ENCODE measurements around the gene CDH9.

Gene CDH9

DNA sequence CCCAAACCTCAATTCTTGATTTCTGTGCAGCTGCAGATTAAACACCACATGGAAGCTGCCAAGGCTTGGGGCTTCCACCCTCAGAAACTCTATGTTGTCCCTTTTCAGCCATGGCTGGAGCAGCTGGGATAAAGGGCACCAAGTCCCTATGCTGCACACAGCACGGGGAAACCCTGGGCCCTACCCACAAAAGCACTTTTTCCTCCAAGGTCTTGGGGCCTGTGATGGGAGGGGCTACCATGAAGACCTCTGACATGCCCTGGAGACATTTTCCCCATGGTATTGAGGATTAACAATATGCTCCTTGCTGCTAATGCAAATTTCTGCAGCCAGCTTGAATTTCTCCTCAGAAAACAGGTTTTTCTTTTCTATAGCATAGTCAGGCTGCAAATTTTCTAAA, 41.8 kb upstream of the CDH9 start:
- H3K36me3 ChIP-seq (ENCODE audit: control insufficient read depth, low read length), result no peaks in the 10 kb centered on the region
- no peaks in the 10 kb centered on the region for H3K4me1 ChIP-seq (ENCODE audit: control insufficient read depth, low read length)
- no peaks in the 10 kb centered on the region for H3K9me2 ChIP-seq (replicated peaks; ENCODE audit: control insufficient read depth, low read length)
- no peak overlapping the region for H3K27ac ChIP-seq (ENCODE audit: low read depth, low read length)
- H3K79me2 ChIP-seq (ENCODE audit: control insufficient read depth, low read length), result no peaks in the 10 kb centered on the region
- TF ChIP-seq, protein P1, sequence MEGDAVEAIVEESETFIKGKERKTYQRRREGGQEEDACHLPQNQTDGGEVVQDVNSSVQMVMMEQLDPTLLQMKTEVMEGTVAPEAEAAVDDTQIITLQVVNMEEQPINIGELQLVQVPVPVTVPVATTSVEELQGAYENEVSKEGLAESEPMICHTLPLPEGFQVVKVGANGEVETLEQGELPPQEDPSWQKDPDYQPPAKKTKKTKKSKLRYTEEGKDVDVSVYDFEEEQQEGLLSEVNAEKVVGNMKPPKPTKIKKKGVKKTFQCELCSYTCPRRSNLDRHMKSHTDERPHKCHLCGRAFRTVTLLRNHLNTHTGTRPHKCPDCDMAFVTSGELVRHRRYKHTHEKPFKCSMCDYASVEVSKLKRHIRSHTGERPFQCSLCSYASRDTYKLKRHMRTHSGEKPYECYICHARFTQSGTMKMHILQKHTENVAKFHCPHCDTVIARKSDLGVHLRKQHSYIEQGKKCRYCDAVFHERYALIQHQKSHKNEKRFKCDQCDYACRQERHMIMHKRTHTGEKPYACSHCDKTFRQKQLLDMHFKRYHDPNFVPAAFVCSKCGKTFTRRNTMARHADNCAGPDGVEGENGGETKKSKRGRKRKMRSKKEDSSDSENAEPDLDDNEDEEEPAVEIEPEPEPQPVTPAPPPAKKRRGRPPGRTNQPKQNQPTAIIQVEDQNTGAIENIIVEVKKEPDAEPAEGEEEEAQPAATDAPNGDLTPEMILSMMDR (IDR thresholded peaks at IDR 0.05; ENCODE audit: low read depth, low read length, poor library complexity, severe bottlenecking), result no peak
- no peak for TF ChIP-seq EZH2phosphoT487 (IDR thresholded peaks at IDR 0.05; ENCODE audit: borderline replicate concordance, low read length)
- H3K4me2 ChIP-seq (ENCODE audit: low read length), result no peak overlapping the region
- no peaks in the 10 kb centered on the region for H3K9me3 ChIP-seq (ENCODE audit: control insufficient read depth, insufficient read depth, low read length)
- H3K27me3 ChIP-seq (ENCODE audit: control insufficient read depth, low read length), result no peaks in the 10 kb centered on the region
- H3K4me3 ChIP-seq (ENCODE audit: low read length), result no peak overlapping the region
- H3F3A ChIP-seq (ENCODE audit: control insufficient read depth, insufficient read depth), result no peaks in the 10 kb centered on the region
- H4K20me1 ChIP-seq (ENCODE audit: control insufficient read depth, insufficient read depth, low read depth, low read length), result no peaks in the 10 kb centered on the region

GRCh38 chr5:27062451-27062850, 24.1 kb upstream of the CDH9 start:
- H3K27me3 ChIP-seq (ENCODE audit: control insufficient read depth, low read length), result no peaks in the 10 kb centered on the region
- H3K4me3 ChIP-seq (ENCODE audit: low read length), result no peak overlapping the region
- H3K79me2 ChIP-seq (ENCODE audit: control insufficient read depth, low read length), result no peaks in the 10 kb centered on the region
- H3K27ac ChIP-seq (ENCODE audit: low read depth, low read length), result no peak overlapping the region
- no peak for TF ChIP-seq EZH2phosphoT487 (IDR thresholded peaks at IDR 0.05; ENCODE audit: borderline replicate concordance, low read length)
- no peaks in the 10 kb centered on the region for H3K9me3 ChIP-seq (ENCODE audit: control insufficient read depth, insufficient read depth, low read length)
- no peaks in the 10 kb centered on the region for H3F3A ChIP-seq (ENCODE audit: control insufficient read depth, insufficient read depth)
- no peaks in the 10 kb centered on the region for H3K36me3 ChIP-seq (ENCODE audit: control insufficient read depth, low read length)
- no peaks in the 10 kb centered on the region for H3K4me1 ChIP-seq (ENCODE audit: control insufficient read depth, low read length)
- no peaks in the 10 kb centered on the region for H3K9me2 ChIP-seq (replicated peaks; ENCODE audit: control insufficient read depth, low read length)
- H4K20me1 ChIP-seq (ENCODE audit: control insufficient read depth, insufficient read depth, low read depth, low read length), result no peaks in the 10 kb centered on the region
- H3K4me2 ChIP-seq (ENCODE audit: low read length), result no peak overlapping the region

DNA sequence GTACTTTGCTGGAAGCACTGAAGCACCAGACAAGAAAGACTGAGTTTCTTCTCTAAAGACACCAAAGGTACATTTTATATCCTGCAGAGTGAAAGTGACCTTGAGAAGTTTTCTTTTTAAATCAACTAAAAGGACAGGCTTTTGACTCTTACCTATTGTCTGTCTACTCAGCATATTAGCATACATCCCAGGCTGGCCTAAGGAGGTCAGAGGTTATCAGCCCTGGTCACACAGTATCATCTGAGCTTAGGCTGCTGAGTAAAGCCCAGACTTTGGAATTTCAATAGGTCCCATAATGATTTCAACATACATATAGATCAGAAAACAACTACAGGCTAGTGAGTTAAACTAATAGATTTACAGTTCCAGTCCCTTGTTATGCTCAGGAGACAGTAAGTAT, 10.1 kb upstream of the CDH9 start:
- TF ChIP-seq, protein P1 (IDR thresholded peaks at IDR 0.05; ENCODE audit: low read depth, low read length, poor library complexity, severe bottlenecking), result no peak
- TF ChIP-seq EZH2phosphoT487 (IDR thresholded peaks at IDR 0.05; ENCODE audit: borderline replicate concordance, low read length), result no peak
- no peak overlapping the region for H3K4me3 ChIP-seq (ENCODE audit: low read length)
- H3K9me3 ChIP-seq (ENCODE audit: control insufficient read depth, insufficient read depth, low read length), result no peaks in the 10 kb centered on the region
- H3K79me2 ChIP-seq (ENCODE audit: control insufficient read depth, low read length), result no peaks in the 10 kb centered on the region
- H3F3A ChIP-seq (ENCODE audit: control insufficient read depth, insufficient read depth), result no peaks in the 10 kb centered on the region
- no peaks in the 10 kb centered on the region for H4K20me1 ChIP-seq (ENCODE audit: control insufficient read depth, insufficient read depth, low read depth, low read length)
- H3K4me2 ChIP-seq (ENCODE audit: low read length), result no peak overlapping the region
- no peaks in the 10 kb centered on the region for H3K27me3 ChIP-seq (ENCODE audit: control insufficient read depth, low read length)
- no peak overlapping the region for H3K27ac ChIP-seq (ENCODE audit: low read depth, low read length)
- no peaks in the 10 kb centered on the region for H3K36me3 ChIP-seq (ENCODE audit: control insufficient read depth, low read length)
- no peaks in the 10 kb centered on the region for H3K4me1 ChIP-seq (ENCODE audit: control insufficient read depth, low read length)
- H3K9me2 ChIP-seq (replicated peaks; ENCODE audit: control insufficient read depth, low read length), result no peaks in the 10 kb centered on the region

DNA sequence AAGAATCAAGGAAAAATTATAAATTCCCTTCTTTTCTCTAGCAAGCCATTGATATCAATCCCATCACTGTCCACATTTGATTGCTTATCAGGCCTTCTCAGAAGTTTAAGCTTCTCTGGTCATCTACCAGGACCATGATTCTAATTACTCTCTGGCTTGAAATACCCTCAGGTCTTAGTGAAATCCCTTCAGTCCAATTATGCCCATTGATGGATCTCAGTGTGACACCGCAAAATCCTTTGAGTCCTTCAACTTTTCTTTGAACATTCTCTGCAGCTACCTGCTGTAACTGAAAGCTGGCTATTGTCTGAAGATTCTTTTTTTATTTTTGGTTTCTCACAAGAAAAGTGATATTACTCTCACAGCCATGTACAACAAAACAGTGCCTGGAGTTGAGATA, 3.0 kb upstream of the CDH9 start:
- H3K4me1 ChIP-seq (ENCODE audit: control insufficient read depth, low read length), result no peaks in the 10 kb centered on the region
- no peak overlapping the region for H3K4me3 ChIP-seq (ENCODE audit: low read length)
- no peaks in the 10 kb centered on the region; the same call in 1 of the 2 replicates for H3K9me3 ChIP-seq (ENCODE audit: control insufficient read depth, insufficient read depth, low read length)
- H3K27ac ChIP-seq (ENCODE audit: low read depth, low read length), result no peak overlapping the region
- no peaks in the 10 kb centered on the region for H3K36me3 ChIP-seq (ENCODE audit: control insufficient read depth, low read length)
- TF ChIP-seq, protein P1 (IDR thresholded peaks at IDR 0.05; ENCODE audit: low read depth, low read length, poor library complexity, severe bottlenecking), result no peak
- TF ChIP-seq EZH2phosphoT487 (IDR thresholded peaks at IDR 0.05; ENCODE audit: borderline replicate concordance, low read length), result no peak
- H3K4me2 ChIP-seq (ENCODE audit: low read length), result no peak overlapping the region
- H3K9me2 ChIP-seq (replicated peaks; ENCODE audit: control insufficient read depth, low read length), result no peaks in the 10 kb centered on the region
- H4K20me1 ChIP-seq (ENCODE audit: control insufficient read depth, insufficient read depth, low read depth, low read length), result no peaks in the 10 kb centered on the region
- H3K79me2 ChIP-seq (ENCODE audit: control insufficient read depth, low read length), result no peaks in the 10 kb centered on the region
- H3F3A ChIP-seq (ENCODE audit: control insufficient read depth, insufficient read depth), result no peaks in the 10 kb centered on the region
- no peaks in the 10 kb centered on the region for H3K27me3 ChIP-seq (ENCODE audit: control insufficient read depth, low read length)

Measured in DOHH2 (cell line).